ENCODE measurements around the gene CDK14.

The CDK14 gene

GRCh38 chr7:90892213-90892612 is 296.1 kb downstream of the CDK14 start:
- no peak overlapping the region for H3K4me3 ChIP-seq (ENCODE audit: low read depth, low read length)
- peak; percentile 48 for DNase-seq (ENCODE audit: low read depth)
- TF ChIP-seq, protein P1, sequence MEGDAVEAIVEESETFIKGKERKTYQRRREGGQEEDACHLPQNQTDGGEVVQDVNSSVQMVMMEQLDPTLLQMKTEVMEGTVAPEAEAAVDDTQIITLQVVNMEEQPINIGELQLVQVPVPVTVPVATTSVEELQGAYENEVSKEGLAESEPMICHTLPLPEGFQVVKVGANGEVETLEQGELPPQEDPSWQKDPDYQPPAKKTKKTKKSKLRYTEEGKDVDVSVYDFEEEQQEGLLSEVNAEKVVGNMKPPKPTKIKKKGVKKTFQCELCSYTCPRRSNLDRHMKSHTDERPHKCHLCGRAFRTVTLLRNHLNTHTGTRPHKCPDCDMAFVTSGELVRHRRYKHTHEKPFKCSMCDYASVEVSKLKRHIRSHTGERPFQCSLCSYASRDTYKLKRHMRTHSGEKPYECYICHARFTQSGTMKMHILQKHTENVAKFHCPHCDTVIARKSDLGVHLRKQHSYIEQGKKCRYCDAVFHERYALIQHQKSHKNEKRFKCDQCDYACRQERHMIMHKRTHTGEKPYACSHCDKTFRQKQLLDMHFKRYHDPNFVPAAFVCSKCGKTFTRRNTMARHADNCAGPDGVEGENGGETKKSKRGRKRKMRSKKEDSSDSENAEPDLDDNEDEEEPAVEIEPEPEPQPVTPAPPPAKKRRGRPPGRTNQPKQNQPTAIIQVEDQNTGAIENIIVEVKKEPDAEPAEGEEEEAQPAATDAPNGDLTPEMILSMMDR (IDR thresholded peaks at IDR 0.05; ENCODE audit: insufficient read depth, low read depth, low read length, missing control alignments), result no peak

- TF ChIP-seq, protein P1 (IDR thresholded peaks at IDR 0.05; ENCODE audit: insufficient read depth, low read depth, low read length, missing control alignments), result no peak
- H3K4me3 ChIP-seq (ENCODE audit: low read depth, low read length), result no peak overlapping the region
- no peak for DNase-seq (ENCODE audit: low read depth)
Observed at GRCh38 chr7:90894122-90894521, 298.0 kb downstream of the CDK14 start.

DNA sequence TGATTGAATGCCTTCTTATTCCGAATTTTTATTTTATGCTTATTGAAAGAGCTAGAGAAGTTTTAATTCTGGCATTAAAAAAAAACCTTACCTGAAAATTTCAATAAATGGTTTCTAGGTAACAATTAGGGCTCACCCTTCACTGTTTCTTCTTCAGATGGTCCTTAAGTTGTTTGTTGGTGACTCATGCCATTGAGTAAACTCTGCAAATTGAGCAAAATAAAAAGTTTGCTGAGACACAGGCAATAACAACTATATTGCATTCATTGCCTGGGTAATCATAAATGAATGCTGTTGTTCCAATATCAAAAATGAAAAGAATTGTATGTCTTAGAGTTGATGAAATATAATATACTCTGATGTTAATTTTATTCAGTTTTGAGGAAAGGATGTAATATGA is 300.3 kb downstream of the CDK14 start:
- no peak overlapping the region for H3K4me3 ChIP-seq (ENCODE audit: low read depth, low read length)
- no peak for DNase-seq (ENCODE audit: low read depth)
- TF ChIP-seq, protein P1 (IDR thresholded peaks at IDR 0.05; ENCODE audit: insufficient read depth, low read depth, low read length, missing control alignments), result no peak

DNA sequence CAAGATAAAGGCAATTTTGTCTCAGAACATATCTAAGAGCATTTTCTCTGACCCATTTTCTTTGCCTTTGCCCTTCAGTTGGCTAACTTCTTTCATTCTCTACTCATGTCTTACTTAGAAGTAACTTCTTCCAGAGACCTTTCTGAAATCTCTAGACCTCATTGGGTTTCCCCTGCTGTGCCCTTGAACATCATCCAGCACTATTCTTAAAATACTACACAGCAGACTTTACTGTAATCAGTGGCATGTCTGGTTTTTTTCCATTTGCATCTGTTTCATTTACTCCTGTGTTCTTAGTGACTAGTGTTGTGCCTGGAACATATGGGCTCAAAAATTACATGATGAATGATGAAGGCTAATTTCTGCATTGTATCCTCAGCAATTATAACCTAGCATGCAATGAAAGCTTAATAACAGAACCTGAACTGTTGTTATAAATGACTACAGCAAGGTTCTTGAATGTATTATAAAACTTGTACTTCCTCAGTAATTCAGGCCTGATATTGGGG is 301.9 kb downstream of the CDK14 start:
- DNase-seq (ENCODE audit: low read depth), result peak; percentile 21
- TF ChIP-seq, protein P1 (IDR thresholded peaks at IDR 0.05; ENCODE audit: insufficient read depth, low read depth, low read length, missing control alignments), result no peak
- no peak overlapping the region for H3K4me3 ChIP-seq (ENCODE audit: low read depth, low read length)

DNA sequence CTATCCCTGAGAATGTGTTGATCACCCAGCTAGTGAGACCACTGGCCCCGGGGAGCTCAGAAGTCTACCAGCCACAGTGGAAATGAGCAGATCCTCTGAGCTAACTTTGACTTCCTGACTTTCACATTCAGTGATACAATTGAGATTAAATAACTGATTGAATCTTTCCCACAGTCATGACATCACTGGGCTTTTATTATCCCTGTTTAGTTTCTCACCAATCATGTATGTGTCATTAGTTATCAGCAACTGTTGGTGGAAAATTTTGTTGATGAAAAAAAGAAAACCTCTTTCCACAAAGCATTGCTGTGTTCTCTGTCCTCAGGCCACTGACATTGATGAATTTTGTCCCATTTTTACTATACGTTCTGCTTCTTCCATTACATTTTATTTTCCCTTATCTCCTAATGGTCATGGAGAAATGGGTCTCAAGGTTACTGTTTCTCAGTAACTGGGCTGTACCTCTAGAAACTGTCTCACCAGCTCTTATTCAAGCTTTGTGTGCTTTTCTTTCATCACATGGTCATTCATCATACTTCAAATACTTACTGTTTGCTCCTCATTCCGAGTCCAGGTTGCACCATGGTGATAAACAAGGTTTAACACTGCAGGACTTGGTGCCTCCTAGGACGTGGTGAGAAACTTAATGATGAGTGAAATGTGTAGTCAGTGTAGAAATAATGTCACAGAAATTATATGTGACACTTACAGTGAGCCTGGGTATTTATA is 304.7 kb downstream of the CDK14 start:
- DNase-seq (ENCODE audit: low read depth), result no peak
- no peak overlapping the region for H3K4me3 ChIP-seq (ENCODE audit: low read depth, low read length)
- TF ChIP-seq, protein P1 (IDR thresholded peaks at IDR 0.05; ENCODE audit: insufficient read depth, low read depth, low read length, missing control alignments), result no peak

DNA sequence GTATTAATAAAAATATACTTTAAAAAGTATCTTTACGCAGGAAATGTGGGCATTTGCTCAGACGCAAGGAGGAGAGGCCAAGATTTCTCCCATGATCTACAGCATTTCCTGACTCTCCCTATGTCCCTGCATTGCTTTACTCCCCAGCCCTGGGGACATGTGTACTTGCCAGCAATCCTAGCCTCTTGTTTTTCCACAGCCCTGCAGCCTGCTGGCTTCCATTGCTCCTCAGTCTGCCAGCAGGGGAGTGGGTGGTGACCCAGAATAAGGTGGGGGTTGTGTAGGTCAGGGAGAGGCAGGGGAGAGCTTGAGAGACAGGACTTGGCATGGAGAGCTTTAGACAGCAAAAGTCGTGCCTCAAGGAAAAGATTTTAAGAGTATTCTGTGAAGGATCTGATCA is 307.7 kb downstream of the CDK14 start:
- H3K4me3 ChIP-seq (ENCODE audit: low read depth, low read length), result no peak overlapping the region
- no peak for DNase-seq (ENCODE audit: low read depth)
- TF ChIP-seq, protein P1 (IDR thresholded peaks at IDR 0.05; ENCODE audit: insufficient read depth, low read depth, low read length, missing control alignments), result no peak

- TF ChIP-seq, protein P1 (IDR thresholded peaks at IDR 0.05; ENCODE audit: insufficient read depth, low read depth, low read length, missing control alignments), result no peak
- no peak for DNase-seq (ENCODE audit: low read depth)
- H3K4me3 ChIP-seq (ENCODE audit: low read depth, low read length), result no peak overlapping the region
Observed at GRCh38 chr7:90910136-90910535, 314.0 kb downstream of the CDK14 start.

Data from GM12865 (cell line).